CD4-positive, alpha-beta T cell (primary cell): ENCODE results near the gene RBM28. TPM values are rescaled to one million over a fixed set of nuclear protein-coding genes. Genes with fewer than 3 reads are reported as not detected.

ENCODE experiments used
- ATAC-seq: fragments of 200-7000 bp; cut with Tn5 transposase; one replicate; pipeline ENCODE4 v1.10.0; 2022; ENCODE audit warnings: mild to moderate bottlenecking; ENCODE audit not compliant: poor library complexity
- CTCF ChIA-PET: fragments of 350-600 bp; sonication (Branson Sonifier 250); formaldehyde crosslinking; loops from one replicate; lab custom pipeline; 2021; ENCODE audit warnings: antibody characterized with exemption, inconsistent platforms; lab: Charles Lee
- POLR2A ChIA-PET: fragments of 350-600 bp; sonication (Branson Sonifier 250); formaldehyde crosslinking; loops from one replicate; lab custom pipeline; 2021; ENCODE audit warnings: antibody characterized with exemption, inconsistent platforms; lab: Charles Lee
- DNase-seq, 14 experiments: peaks; one replicate each; pipeline ENCODE4 v3.0.0-alpha.2; 2013 to 2020; ENCODE audit warnings: mixed read lengths in 2 of 14
- H3K27ac ChIP-seq, 2 donors: one replicate each; pipeline versions ENCODE4 v1.5.1 to v1.7.0; 2013; ENCODE audit warnings: low read length in 2 of 2, low read depth in 1 of 2, mild to moderate bottlenecking in 1 of 2
- H3K27me3 ChIP-seq, 2 experiments: 1 replicate in 1 of 2; 2 replicates in 1 of 2; pipeline versions ENCODE4 v1.6.1 to v1.7.0; 2013; ENCODE audit warnings: low read length in 2 of 2, control low read depth in 1 of 2, mild to moderate bottlenecking in 1 of 2, moderate library complexity in 1 of 2; ENCODE audit not compliant: insufficient read depth in 2 of 2, control insufficient read depth in 1 of 2
- H3K36me3 ChIP-seq: one replicate; pipeline ENCODE4 v1.6.1; 2013; ENCODE audit warnings: low read length, control low read depth; ENCODE audit not compliant: insufficient read depth
- H3K4me1 ChIP-seq: one replicate; pipeline ENCODE4 v1.6.1; 2013; ENCODE audit warnings: low read length, control low read depth; ENCODE audit not compliant: insufficient read depth
- H3K4me3 ChIP-seq: one replicate; pipeline ENCODE4 v1.5.1; 2013; ENCODE audit warnings: mild to moderate bottlenecking, low read length, moderate library complexity
- H3K9me3 ChIP-seq, 2 experiments: 1 replicate in 1 of 2; 2 replicates in 1 of 2; pipeline versions ENCODE4 v1.6.1 to v1.7.0; 2013; ENCODE audit warnings: low read length in 2 of 2, mild to moderate bottlenecking in 2 of 2, control low read depth in 1 of 2, moderate library complexity in 1 of 2; ENCODE audit not compliant: control insufficient read depth in 1 of 2, insufficient read depth in 1 of 2
- H3K27ac Mint-ChIP-seq: one replicate; pipeline ENCODE4 v1.8.0; 2020; ENCODE audit warnings: mixed read lengths
- H3K27me3 Mint-ChIP-seq: one replicate; pipeline ENCODE4 v1.8.0; 2021; ENCODE audit warnings: mixed read lengths
- H3K36me3 Mint-ChIP-seq: one replicate; pipeline ENCODE4 v1.8.0; 2021; ENCODE audit warnings: low read depth, mixed read lengths
- H3K4me1 Mint-ChIP-seq: one replicate; pipeline ENCODE4 v1.8.0; 2021; ENCODE audit warnings: low read depth, mixed read lengths
- H3K4me3 Mint-ChIP-seq: one replicate; pipeline ENCODE4 v1.8.0; 2020; ENCODE audit warnings: mild to moderate bottlenecking, mixed read lengths
- H3K9me3 Mint-ChIP-seq: one replicate; pipeline ENCODE4 v1.8.0; 2020; ENCODE audit warnings: mixed read lengths
- intact Hi-C, 2 experiments: fragments of 100-400 bp; cut with DNase I in 1 of 2; cut with micrococcal nuclease in 1 of 2; formaldehyde crosslinking; loops; one replicate each; pipeline versions ENCODE4 v1.15.1 to v1.9.0; 2023 to 2025; cut with DNase I, micrococcal nuclease
- total RNA-seq, 174 experiments: library from RNA in 2 of 174; stranded (reverse) in 2 of 174; gene quantifications; one replicate each; pipeline ENCODE4 v1.2.3 and lab custom pipeline; 2021 to 2026
- TF ChIP-seq, protein P1 (sequence below): fragments of 200-600 bp; IDR thresholded peaks from one replicate; pipeline ENCODE4 v1.8.0; 2022; ENCODE audit warnings: antibody characterized with exemption, mild to moderate bottlenecking

The RBM28 gene
- total RNA-seq, 2 experiments from 2014 or later = 10.1 to 10.5 TPM

GRCh38 chr7:128352153-128352537 is 8.4 kb upstream of the RBM28 start:
- peaks cover 14% of the 10 kb centered on the region for H3K4me1 ChIP-seq
- Mint-ChIP-seq H3K4me1 (peaks cover 6% of the 10 kb centered on the region), H3K9me3 (no peaks in the 10 kb centered on the region), H3K27ac (no peak overlapping the region), H3K27me3 (peaks cover 44% of the 10 kb centered on the region), H3K36me3 (no peaks in the 10 kb centered on the region), H3K4me3 (no peak overlapping the region)
- H3K36me3 ChIP-seq = no peaks in the 10 kb centered on the region
- POLR2A ChIA-PET = no interaction called here
- ATAC-seq = peak; percentile 45
- TF ChIP-seq, protein P1, sequence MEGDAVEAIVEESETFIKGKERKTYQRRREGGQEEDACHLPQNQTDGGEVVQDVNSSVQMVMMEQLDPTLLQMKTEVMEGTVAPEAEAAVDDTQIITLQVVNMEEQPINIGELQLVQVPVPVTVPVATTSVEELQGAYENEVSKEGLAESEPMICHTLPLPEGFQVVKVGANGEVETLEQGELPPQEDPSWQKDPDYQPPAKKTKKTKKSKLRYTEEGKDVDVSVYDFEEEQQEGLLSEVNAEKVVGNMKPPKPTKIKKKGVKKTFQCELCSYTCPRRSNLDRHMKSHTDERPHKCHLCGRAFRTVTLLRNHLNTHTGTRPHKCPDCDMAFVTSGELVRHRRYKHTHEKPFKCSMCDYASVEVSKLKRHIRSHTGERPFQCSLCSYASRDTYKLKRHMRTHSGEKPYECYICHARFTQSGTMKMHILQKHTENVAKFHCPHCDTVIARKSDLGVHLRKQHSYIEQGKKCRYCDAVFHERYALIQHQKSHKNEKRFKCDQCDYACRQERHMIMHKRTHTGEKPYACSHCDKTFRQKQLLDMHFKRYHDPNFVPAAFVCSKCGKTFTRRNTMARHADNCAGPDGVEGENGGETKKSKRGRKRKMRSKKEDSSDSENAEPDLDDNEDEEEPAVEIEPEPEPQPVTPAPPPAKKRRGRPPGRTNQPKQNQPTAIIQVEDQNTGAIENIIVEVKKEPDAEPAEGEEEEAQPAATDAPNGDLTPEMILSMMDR = peak; percentile 24
- intact Hi-C loops = loop anchor here in 1 of 2 experiments (5.0 kb wide), 1 partner anchor 695 kb away; no protein-coding TSS in a partner anchor
- H3K9me3 ChIP-seq = peaks cover 0 to 11% of the 10 kb centered on the region in 2 experiments
- peak in 8 of 14 experiments; percentile 9 to 63 (median 34) for DNase-seq
- CTCF ChIA-PET = no interaction called here
- H3K27ac ChIP-seq = no peak overlapping the region
- H3K27me3 ChIP-seq = peaks cover 17 to 29% of the 10 kb centered on the region in 2 experiments
- H3K4me3 ChIP-seq = no peak overlapping the region

- Histone ChIP-seq H3K4me1 (peaks cover 14% of the 10 kb centered on the region), H3K4me3 (no peak overlapping the region), H3K9me3 (peaks cover 0 to 11% of the 10 kb centered on the region in 2 experiments), H3K27me3 (peaks cover 17 to 29% of the 10 kb centered on the region in 2 experiments), H3K36me3 (no peaks in the 10 kb centered on the region), H3K27ac (no peak overlapping the region)
- ChIA-PET CTCF (no interaction called here), POLR2A (interaction anchor here (0.7 to 0.9 kb wide), 2 partner anchors 9 to 36 kb away, joined by 3 to 4 read pairs; no protein-coding TSS in a partner anchor)
- peaks cover 44% of the 10 kb centered on the region for H3K27me3 Mint-ChIP-seq
- H3K9me3 Mint-ChIP-seq = no peaks in the 10 kb centered on the region
- TF ChIP-seq, protein P1 = no peak
- no peaks in the 10 kb centered on the region for H3K36me3 Mint-ChIP-seq
- peaks cover 6% of the 10 kb centered on the region for H3K4me1 Mint-ChIP-seq
- H3K4me3 Mint-ChIP-seq = peak overlapping the region; percentile 25
- DNase-seq = peak in 4 of 14 experiments; percentile 13 to 49 (median 31)
- ATAC-seq = peak; percentile 52
- no peak overlapping the region for H3K27ac Mint-ChIP-seq
- intact Hi-C loops = loop anchor here in 1 of 2 experiments (5.0 kb wide), 1 partner anchor 696 kb away; no protein-coding TSS in a partner anchor
Observed at GRCh38 chr7:128351296-128352152, 7.8 kb upstream of the RBM28 start.

DNA sequence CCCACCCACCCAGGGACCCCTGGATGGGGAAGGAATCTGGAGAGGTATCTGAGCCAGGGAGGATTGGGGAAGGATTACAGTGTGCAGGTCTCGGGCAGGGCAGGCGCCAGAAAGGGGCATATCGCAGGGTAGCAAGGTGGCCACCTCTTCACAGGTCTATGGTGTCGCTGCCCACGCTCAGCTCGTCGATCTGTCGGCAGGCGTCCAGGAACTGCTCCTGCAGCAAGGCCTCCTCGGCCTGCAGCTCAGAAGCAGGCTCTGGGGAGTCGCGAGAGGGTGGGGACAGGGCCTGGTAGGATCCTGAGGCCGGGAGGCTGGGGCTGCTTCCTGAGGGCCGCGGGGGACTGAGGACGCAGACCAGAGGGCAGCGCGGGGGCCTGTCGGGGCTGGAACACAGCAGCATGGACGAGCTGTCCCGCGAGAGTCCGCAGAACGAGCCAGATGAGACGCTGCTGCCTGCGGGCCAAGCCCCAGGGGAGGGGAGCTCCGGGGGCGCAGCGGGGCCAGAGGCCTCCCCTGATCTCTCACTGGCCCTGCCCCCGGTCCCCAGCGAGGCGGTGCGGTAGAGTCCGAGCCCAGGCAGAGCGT is 7.1 kb upstream of the RBM28 start:
- Histone ChIP-seq H3K27me3 (peaks cover 17 to 29% of the 10 kb centered on the region in 2 experiments), H3K36me3 (no peaks in the 10 kb centered on the region), H3K4me3 (no peak overlapping the region), H3K9me3 (peaks cover 0 to 11% of the 10 kb centered on the region in 2 experiments), H3K4me1 (peaks cover 14% of the 10 kb centered on the region), H3K27ac (no peak overlapping the region)
- ChIA-PET POLR2A (interaction anchor here (0.9 kb wide), 1 partner anchor 37 kb away, joined by 3 read pairs; no protein-coding TSS in a partner anchor), CTCF (no interaction called here)
- peak in 1 of 14 experiments; percentile 24 for DNase-seq
- H3K27me3 Mint-ChIP-seq = peaks cover 42% of the 10 kb centered on the region
- TF ChIP-seq, protein P1 = no peak
- no peaks in the 10 kb centered on the region for H3K36me3 Mint-ChIP-seq
- H3K4me3 Mint-ChIP-seq = peak overlapping the region; percentile 30
- ATAC-seq = no peak
- intact Hi-C loops = loop anchor here in 1 of 2 experiments (1.0 to 5.0 kb wide), 2 partner anchors 30 to 696 kb away; no protein-coding TSS in a partner anchor
- peaks cover 6% of the 10 kb centered on the region for H3K4me1 Mint-ChIP-seq
- H3K9me3 Mint-ChIP-seq = no peaks in the 10 kb centered on the region
- H3K27ac Mint-ChIP-seq = no peak overlapping the region
